Stimulated activated CD4-positive, alpha-beta T cell treated with anti-CD3 and anti-CD28 coated beads, Interleukin-1b, Interleukin-23, amount 100 ng/mL, for 48 hours (primary cell): Measurements from ENCODE around the gene CCDC178.
"Not testable (repeated sequence)": the region's sequence is repeated elsewhere in the genome, so short reads cannot be mapped to it uniquely, and the experiment has no call there.

Source experiments
- DNase-seq: peaks from one replicate; pipeline ENCODE4 v3.0.0-alpha.2; 2020

The CCDC178 gene, protein sequence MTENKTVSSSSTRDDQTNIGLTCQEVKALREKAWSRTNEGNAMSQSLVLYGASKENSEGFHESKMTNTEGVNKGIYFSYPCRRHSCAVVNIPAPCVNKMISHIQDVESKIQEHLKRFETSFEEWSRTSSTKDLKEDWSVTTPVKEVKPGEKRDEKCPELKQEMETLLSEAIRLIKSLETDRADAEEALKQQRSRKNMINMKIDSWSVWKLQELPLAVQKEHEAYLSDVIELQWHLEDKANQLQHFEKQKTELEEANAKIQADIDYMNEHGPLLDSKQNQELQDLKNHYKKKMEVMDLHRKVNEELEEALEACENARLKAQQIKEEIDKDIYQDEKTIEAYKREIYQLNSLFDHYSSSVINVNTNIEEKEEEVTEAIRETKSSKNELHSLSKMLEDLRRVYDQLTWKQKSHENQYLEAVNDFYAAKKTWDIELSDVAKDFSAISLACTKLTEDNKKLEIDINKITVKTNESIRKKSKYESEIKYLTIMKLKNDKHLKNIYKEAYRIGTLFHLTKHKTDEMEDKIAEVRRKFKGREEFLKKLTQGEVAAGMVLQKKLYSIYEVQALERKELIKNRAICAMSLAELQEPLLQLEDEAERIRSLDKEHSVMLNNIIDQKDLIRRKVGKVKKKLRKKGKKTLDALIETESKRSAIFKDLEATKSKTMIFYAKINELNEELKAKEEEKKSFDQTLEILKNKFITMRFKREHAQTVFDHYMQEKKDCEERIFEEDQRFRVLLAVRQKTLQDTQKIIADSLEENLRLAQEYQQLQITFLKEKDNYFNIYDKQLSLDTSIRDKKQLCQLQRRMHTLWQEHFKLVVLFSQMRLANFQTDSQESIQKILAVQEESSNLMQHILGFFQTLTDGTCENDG

DNA sequence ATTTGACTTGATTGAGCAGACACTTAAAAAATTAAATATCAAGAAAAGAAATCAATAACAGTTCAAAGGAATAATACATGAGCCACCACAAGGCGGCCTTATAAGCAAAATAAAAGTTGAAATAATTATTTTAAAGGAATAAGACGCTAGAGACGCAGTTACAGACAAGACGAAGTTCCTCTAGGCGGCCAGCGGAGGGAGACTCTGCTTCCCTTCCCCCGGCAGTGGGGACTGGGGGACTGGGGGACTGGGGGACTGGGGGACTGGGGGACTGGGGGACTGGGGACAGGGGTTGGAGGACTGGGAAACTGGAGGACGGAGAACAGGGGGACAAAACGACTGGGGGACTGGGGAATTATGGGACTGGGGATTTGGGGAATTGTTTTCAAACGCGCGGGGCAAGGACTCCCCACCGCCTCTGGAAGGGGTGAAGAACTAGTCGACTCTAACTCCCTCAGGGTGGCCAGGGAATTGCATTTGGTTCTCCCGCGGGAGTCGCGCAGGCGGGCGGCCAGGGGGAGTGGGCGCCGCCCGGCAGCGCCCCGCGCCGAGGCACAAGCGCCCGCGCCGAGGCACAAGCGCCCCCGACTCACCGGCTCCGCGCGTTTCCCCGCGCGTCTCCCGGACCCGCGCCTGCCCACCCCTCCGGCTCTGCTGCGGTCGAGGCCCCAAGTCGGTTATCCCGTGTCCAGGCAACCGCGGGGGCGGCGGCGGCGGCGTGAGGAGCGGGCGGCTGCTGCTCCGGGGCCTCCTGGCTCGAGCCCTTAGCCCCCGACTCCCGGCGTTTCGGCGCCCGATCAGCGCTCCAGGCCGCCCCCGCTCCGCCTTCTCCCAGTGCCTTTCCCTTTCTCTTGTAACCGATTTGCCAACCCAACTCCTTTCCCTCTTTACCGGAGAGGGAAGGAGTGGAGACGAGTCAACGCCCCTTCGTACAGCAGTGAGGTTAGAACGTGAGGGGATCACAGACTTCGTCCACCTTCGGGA, at the start of gene CCDC178:
Gene CCDC178, minus strand, starts transcription at position 662 of the 984 bp plus-strand sequence. CDS start 28,633 bp downstream, outside the sequence.
- DNase-seq: no peak

DNA sequence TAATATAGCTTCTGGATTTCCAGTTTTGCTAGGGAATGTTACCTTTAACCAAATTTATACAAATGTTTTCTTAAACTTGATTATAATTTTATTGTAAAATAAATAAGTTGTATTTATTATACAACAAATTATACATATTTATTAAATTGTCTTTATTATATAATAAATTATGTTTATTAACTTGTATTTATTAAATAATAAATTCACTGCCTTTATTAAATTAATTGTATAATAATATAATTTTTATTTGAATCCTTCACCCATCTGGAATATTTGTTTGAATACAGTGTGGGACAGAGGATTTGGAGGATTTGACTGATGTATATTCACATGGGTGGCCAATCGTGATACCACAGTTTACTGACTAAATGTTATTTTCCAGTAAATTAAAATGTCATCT, 43.4 kb upstream of the CCDC178 start:
- DNase-seq: no peak

DNA sequence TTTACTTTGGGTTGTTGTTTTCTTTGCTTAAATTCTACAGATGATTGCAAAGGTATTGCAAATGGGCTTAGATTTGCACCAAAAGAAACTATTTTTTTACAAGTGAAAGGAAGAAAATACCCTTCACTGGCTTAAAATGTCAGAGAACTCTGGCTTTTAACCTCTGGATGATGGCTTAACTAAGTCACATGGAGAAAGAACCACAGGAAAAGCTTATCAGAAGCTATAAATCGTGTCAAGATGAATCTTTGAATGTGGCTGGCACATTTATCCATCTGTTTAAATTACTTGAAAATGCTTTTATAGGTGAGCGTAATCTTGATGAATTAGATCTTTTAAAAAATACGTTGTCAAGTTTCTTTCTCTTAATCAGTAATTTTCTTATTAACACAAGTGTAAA, 32.0 kb upstream of the CCDC178 start:
- no peak for DNase-seq

DNA sequence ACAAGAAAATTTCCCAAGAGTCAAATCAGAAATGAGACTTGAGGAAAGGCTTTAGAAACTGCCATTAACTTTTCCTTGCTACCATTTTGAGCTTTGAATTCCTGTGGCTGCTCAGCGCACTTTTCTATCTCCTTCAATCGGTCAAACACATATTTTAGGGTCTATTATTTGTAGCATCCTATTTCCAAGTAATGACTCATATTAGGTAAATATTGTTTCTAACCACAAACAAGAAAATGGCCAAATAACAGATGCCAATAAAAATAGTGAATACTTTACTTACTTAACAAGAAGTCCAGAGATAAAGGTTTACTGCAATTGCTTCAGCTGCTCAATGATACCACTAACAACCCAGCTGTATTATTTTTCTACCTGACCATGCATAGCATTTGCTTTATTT, 29.7 kb upstream of the CCDC178 start:
- DNase-seq: no peak

DNA sequence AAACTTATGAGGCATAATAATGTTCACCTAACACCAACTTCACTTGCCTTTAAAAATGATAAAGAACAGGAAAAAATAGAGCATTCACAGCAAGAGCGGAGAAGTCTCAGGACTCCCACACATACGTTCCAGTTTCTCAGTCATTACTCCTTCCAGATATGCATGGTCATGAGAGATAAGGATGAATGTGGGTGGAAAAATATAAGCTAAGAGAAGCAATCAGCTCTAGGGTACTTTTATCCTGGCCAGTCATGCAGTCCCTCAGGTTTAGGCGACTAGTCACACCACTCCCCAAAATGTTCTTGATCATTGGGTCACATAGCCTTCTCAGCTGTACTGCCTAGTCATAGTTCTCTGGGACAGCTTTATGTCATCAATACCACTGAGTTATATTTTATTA, 29.2 kb upstream of the CCDC178 start:
- DNase-seq: no peak

DNA sequence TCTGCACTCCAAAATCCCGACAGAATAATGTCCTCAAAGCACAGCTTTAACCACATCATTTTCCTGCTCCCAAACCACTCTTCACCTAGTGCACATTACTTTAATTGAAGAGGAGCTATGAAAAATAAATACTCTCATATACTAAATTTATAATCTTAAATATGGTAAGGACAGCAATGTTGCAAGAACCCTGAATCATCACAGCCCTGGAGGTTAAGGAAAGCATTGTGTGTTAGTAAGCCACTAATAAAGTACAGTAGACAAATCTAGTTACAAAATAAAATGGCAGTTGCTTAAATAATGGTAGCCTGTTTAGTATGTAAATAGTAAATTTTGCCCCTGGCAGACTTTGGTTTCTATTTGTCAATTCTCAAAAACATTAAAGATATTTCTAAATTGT, 27.0 kb upstream of the CCDC178 start:
- no peak for DNase-seq

DNA sequence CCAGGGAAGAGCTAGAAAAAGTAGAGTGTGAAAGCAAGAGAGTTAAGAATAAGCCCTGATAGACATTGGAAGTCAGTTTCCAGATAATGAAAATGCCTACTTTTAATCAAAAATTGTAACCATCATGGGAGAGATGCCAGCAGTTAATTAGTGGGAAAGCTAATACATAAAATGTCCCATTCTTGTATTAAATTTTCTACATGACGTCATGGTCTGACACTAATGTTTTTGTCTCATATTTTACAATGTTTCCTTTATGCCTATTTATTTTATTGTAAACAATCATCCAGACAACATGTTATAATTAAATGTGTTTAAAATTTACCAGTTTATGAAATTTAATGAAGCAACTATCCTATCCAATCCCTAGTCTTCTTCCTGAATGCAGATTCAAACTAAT, 26.3 kb upstream of the CCDC178 start:
- DNase-seq: no peak

DNA sequence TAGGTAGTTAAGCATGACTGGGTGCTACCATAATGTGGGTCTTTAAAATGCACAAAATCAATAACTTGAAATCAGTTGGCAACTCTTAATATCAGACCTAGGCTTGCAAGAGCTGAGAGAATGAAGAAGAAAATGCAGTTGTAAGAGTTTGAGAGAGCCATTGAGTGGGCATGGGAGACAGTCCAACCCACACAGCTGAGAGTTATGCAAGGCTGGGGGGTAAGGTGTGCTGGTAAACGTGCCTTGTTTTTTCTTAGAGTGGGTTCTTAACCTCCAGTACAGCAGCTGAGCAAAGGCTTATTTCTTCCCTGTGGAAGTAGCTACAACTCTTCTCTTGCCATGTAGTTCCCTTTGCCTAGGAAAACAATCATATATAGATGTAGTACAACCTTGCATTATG, 20.2 kb upstream of the CCDC178 start:
- no peak for DNase-seq

DNA sequence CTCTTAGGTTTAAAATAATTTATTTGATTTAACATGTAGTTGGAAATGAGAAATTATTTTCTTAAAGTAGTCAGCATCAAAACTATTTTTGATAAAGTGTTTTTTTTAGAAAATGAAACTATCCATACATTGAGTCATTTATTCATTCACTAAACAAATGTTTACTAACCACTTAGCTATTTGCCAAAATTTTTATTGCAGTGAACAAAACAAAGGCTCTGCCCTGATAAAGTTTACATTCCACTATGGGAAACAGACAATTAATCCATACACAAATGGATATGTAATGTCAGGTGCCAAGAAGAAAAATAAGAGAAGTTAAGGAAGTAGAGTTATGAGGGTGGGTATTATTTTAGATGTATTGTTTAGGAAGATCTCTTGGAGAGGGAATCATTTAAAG, 19.1 kb upstream of the CCDC178 start:
- no peak for DNase-seq

DNA sequence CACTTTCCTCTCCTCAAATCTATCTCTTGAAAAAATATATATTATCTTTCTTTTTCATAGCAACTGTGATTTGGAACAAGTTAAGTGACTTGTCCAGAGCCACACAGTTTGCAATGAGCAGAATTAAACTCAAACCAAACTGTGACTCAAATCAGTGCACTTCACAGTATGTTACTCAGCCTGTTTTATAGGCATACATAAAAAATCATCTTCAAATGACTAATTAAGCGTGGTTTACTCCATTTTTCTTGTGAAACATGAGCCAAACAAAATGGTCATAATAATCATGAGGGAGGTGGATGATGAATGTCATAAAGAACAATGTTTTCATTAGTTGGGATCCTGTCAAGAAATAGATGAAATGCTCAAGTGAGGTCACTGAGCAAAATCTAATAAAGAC, 6.1 kb upstream of the CCDC178 start:
- DNase-seq: no peak

DNA sequence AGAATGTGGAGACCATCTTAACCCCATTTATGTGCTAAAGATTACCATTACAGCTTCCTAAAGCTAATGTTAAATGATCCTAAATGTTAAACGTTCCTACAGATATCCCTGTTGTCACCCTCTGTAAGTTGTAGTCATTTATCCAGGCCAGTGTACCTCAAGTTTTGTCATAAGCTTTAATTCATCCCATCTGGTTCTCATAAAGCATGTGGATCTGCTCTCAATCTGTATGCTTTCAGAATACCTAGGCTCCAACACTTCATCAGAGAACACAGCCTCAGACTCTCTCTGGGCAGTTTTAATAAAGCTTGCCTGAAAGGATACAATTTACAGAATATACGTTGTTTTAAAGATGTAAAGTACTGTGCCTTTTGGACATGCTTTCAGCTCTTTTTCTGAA, 4.2 kb upstream of the CCDC178 start:
- no peak for DNase-seq

DNA sequence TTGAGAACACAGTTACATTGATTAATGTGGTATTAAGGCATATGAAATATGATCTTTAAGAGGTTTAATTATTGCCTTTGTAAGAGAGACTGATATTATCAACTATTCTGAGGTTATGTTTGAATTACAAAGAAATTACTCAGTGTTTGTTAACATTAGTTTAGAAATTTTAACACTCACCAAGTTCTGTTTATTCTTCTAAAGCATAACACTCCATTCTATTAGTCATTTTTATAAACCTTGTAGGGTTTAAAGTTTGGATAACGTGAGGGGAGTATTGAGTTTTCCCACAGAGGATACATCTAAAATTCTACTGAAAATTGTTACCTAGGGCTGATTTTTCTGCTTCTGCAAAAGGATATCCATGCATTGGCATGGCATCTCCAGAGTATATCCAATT, 7.7 kb downstream of the CCDC178 start:
- no peak for DNase-seq

DNA sequence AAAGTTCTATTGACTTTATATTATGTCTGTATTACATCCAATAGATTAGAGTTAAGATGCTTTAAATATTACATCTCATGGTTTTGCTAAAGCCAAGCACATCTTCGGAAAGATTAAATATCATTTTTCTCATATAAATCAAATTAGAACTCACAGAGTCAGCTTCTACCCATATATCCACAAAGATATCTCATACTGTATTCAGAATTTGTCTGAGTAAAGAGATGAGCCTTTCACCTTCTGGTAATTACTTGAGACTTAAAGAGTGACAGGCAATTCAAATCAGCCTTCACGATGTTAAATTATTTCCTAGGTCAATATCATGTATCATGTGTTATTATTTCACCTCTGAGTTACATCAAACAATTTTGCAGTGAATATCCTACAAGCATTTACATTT, 13.0 kb downstream of the CCDC178 start:
- DNase-seq: no peak

DNA sequence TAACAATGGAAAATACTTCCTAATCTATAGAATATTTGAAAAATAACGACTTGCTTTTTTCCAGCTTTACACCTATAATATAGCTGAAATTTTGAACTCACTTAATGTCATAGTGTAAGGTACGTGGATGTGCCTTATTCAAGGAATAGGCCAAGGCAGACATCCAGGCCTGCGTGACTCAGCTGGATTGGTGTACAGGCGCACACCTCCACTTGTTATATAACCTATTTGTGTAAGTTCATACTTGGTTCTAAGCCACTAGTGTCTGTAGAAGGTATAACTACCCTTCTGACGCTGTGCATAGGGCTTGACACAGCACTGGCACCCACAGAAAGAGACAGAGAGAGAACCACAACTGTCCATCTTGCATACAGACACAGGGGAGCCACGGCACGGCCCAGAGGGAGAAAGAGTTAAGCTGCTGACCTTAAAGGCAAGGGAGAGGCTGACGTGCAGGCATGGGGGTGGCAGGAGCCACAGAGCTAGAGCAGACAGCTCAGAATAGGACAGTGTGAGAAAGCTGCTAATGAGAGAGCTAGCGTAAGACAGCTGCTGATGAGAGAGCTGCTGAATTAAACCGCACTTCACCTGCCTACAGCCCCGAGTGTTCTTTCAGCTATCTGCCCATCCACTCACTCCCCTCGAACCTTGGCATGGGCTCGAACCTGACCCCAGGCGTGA, 16.1 kb downstream of the CCDC178 start:
- no peak for DNase-seq

DNA sequence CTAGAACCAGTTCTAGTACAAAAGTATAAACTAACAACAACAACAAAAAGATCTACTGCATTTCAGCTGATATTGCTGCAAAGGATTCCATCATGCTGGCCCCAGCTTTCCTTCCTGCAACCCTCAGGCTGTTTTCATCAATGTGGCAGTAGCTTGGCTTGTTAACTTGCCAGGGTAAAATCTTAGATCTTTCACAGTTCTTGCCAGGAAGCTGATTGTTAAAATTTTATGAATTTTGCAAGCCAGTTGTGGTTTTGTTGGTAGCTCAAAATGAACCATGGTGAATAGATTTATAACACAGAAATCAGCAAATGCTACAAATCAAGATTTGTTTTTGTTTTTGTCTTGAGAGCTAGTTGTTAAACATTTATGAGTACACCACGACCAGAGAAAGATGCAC, 19.3 kb downstream of the CCDC178 start:
- no peak for DNase-seq

DNA sequence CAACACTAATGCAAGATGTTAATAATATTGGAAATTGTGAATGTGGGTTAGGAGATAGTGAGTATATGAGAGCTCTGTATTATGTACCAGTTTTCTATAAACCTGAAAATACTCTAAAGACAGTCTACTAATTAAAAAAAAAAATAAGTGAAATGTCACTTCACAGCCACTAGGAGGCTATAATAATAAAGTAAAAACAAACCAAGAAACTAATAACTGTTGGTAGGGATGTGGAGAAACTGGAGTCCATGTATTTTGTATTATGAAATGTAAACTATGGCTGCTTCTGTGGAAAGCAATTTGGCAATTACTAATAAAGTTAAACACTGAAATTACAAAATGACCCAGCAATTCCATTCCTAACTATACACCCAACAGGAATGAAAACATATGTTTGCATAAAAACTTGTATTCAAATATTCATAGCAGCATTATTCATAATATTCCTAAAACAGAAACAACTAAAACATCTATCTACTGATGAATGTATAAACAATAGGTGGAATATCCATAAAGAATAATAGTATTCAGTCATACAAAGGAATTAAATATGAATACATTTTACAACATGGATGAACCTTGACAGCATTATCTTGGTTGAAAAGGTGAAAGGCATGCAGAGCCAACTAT, 36.2 kb downstream of the CCDC178 start:
- DNase-seq: no peak

DNA sequence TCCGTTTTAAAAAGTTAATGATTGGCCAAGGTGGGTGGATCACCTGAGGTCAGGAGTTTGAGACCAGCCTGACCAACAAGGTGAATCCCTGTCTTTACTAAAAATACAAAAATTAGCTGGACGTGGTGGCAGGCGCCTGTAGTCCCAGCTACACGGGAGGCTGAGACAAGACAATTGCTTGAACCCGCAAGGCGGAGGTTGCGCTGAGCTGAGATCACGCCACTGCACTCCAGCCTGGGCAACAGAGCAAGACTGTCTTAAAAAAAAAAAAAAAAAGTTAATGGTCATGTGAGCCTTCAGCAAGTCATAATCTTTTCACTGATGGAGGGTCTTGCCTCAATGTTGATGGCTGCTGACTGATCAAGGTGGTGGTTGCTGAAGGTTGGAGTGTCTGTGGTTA, 41.6 kb downstream of the CCDC178 start:
- not testable (repeated sequence) for DNase-seq

DNA sequence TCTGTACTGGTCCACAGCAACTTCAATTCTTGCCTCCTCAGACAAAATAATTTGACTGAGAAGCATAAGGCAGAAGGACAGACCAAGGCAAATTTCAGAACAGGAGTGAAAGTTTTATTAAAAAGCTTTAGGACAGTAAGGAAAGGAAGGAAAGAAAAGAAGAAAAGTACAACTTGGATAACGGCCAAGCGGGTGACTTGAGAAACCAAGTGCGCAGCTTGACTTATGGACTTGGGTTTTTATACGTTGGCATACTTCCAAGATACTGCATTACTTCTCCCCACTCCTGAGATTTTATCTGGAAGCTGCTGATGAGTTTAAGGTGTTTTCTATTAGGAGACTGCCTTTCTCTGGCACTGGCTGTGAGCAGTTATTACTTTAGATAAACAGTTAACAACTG, 64.7 kb downstream of the CCDC178 start:
- DNase-seq: no peak

DNA sequence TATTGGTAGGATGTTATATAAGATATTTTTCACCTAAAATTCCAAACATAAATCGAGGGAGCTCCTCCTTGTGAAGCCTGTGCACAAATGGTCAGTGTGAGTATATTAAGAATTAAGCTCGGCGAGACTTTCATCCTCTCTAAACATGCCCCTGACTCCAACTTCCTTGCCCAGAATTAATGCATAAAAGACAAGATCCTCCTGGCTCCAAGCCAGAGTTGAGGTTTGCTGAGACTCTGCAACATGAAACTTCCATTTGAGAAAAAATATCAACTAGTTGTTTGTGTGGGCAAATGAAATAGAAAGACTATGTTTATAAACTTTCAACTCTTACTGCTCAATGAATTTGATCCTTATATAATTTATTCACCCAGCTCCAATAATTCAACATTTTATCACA, 68.1 kb downstream of the CCDC178 start:
- no peak for DNase-seq

DNA sequence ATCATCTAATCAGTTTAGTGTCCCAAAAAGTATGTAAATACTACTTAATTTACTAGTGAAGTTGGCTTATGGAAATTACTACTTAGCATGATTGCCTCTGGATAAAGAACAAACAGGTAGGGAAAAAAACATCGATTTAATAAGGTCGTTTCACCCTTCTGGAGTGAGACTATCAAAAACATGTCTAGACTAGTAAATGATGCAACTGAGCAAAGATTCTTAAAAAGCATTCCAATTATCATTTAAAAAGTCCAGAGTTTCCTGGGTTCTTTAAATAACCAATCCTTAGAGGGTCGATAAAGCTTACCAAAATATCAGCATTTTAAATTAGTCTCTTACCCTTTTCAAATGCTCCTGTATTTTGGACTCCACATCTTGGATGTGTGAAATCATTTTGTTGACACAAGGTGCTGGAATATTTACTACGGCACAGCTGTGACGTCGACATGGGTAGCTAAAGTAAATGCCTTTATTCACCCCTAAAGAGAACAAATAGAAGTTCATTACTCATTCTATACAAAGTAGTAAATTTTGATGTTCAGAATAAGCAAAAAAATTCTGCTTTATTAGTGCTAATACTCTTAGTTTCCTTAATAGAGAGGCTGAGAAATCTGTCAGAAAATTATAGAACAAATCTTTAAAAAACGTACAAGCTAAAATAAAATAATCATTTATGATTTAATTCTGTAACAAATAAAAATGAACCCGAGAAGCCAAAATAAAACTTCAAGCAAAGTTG, 70.6 kb downstream of the CCDC178 start:
- no peak for DNase-seq

DNA sequence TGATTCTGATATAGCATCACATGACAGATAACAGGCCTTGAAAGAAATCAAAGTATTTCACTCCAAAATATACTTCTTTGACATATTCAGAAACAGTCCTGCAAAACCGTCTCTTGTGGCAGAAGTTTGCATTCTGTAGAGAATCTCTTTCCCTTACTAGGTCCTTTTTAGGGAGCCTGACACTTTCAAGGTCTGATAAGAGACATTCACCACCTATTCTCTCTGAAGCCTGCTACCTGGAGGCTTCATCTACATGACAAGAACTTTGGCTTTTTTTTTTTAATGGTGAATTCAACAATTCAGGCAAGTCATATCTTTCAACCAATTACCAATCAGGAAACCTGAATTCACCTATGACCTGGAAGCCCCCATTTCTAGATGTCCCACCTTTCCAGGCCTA, 83.8 kb downstream of the CCDC178 start:
- DNase-seq: no peak
